CD14-positive monocyte (primary cell): ENCODE data around the gene TAS2R38. TPM values are rescaled to one million over a fixed set of nuclear protein-coding genes. Genes with fewer than 3 reads are reported as not detected.
"Not testable (repeated sequence)": the region's sequence is repeated elsewhere in the genome, so short reads cannot be mapped to it uniquely, and the experiment has no call there.

Source experiments
- DNase-seq, 3 donors: peaks; one replicate each; pipeline ENCODE4 v3.0.0-alpha.2; 2011 to 2022
- H2AFZ ChIP-seq: 2 replicates; pipeline ENCODE4 v1.6.0; 2012; ENCODE audit warnings: mild to moderate bottlenecking, low read depth, low read length, inconsistent platforms; ENCODE audit not compliant: insufficient read depth, poor library complexity, severe bottlenecking
- H3K27ac ChIP-seq, 2 donors: 1 replicate in 1 of 2; 2 replicates in 1 of 2; pipeline ENCODE4 v1.5.1; 2012 to 2013; ENCODE audit warnings: low read length in 2 of 2, control low read depth in 1 of 2, inconsistent platforms in 1 of 2, low read depth in 1 of 2, mild to moderate bottlenecking in 1 of 2
- H3K27me3 ChIP-seq, 2 donors: one replicate each; pipeline versions ENCODE4 v1.6.0 to v1.6.1; 2011 to 2013; ENCODE audit warnings: low read length in 2 of 2; ENCODE audit not compliant: control insufficient read depth in 2 of 2, insufficient read depth in 2 of 2
- H3K36me3 ChIP-seq, 2 donors: replicated peaks in 1 of 2; 1 replicate in 1 of 2; 2 replicates in 1 of 2; pipeline versions ENCODE4 v1.5.1 to v1.6.1; 2012 to 2013; ENCODE audit warnings: low read length in 2 of 2, control low read depth in 1 of 2, inconsistent platforms in 1 of 2, mild to moderate bottlenecking in 1 of 2; ENCODE audit not compliant: insufficient read depth in 2 of 2, control insufficient read depth in 1 of 2
- H3K4me1 ChIP-seq, 2 donors: 1 replicate in 1 of 2; 2 replicates in 1 of 2; pipeline versions ENCODE4 v1.5.1 to v1.6.1; 2012 to 2013; ENCODE audit warnings: low read length in 2 of 2, control low read depth in 1 of 2, inconsistent platforms in 1 of 2, mild to moderate bottlenecking in 1 of 2, moderate library complexity in 1 of 2; ENCODE audit not compliant: insufficient read depth in 2 of 2, control insufficient read depth in 1 of 2
- H3K4me2 ChIP-seq: replicated peaks from 2 replicates; pipeline ENCODE3; 2012; ENCODE audit warnings: low read length, moderate library complexity, mild to moderate bottlenecking; ENCODE audit not compliant: poor library complexity, severe bottlenecking; ENCODE audit errors: extremely low read depth
- H3K4me3 ChIP-seq, 3 experiments: fragments of 200-600 bp in 1 of 3; sonication (generic) in 1 of 3; replicated peaks in 1 of 3; 1 replicate in 2 of 3; 2 replicates in 1 of 3; pipeline ENCODE4 v1.5.1; 2011 to 2013; ENCODE audit warnings: low read length in 3 of 3, mild to moderate bottlenecking in 3 of 3, control low read depth in 2 of 3, low read depth in 2 of 3, inconsistent platforms in 1 of 3, moderate library complexity in 1 of 3
- H3K79me2 ChIP-seq: 2 replicates; pipeline ENCODE4 v1.6.0; 2012; ENCODE audit warnings: mild to moderate bottlenecking, control low read depth, inconsistent platforms, low read length, moderate library complexity; ENCODE audit not compliant: insufficient read depth
- H3K9ac ChIP-seq: 2 replicates; pipeline ENCODE4 v1.6.0; 2017; ENCODE audit warnings: low read length, mild to moderate bottlenecking; ENCODE audit not compliant: insufficient read depth, poor library complexity, severe bottlenecking
- H3K9me3 ChIP-seq, 2 donors: replicated peaks in 1 of 2; 1 replicate in 1 of 2; 2 replicates in 1 of 2; pipeline versions ENCODE4 v1.5.1 to v1.6.1; 2012 to 2013; ENCODE audit warnings: low read length in 2 of 2, control low read depth in 1 of 2; ENCODE audit not compliant: control insufficient read depth in 1 of 2, insufficient read depth in 1 of 2
- H4K20me1 ChIP-seq: 2 replicates; pipeline ENCODE4 v1.6.0; 2012; ENCODE audit warnings: mild to moderate bottlenecking, low read length, control low read depth, moderate library complexity; ENCODE audit not compliant: insufficient read depth
- H3K27ac Mint-ChIP-seq, 7 donors: one replicate each; pipeline ENCODE4 v1.8.0; 2020; ENCODE audit warnings: mild to moderate bottlenecking in 7 of 7, mixed read lengths in 7 of 7, moderate library complexity in 6 of 7, inconsistent platforms in 2 of 7
- H3K27me3 Mint-ChIP-seq, 3 donors: one replicate each; pipeline ENCODE4 v1.8.0; 2021 to 2022; ENCODE audit warnings: low read depth in 3 of 3, mild to moderate bottlenecking in 3 of 3, mixed read lengths in 3 of 3, moderate library complexity in 3 of 3, inconsistent platforms in 1 of 3
- H3K36me3 Mint-ChIP-seq, 2 donors: one replicate each; pipeline ENCODE4 v1.8.0; 2020; ENCODE audit warnings: mixed read lengths in 2 of 2, inconsistent platforms in 1 of 2, mild to moderate bottlenecking in 1 of 2
- H3K4me1 Mint-ChIP-seq: one replicate; pipeline ENCODE4 v1.8.0; 2020; ENCODE audit warnings: mild to moderate bottlenecking, mixed read lengths
- H3K4me3 Mint-ChIP-seq, 2 donors: one replicate each; pipeline ENCODE4 v1.8.0; 2020; ENCODE audit warnings: mild to moderate bottlenecking in 2 of 2, mixed read lengths in 2 of 2, moderate library complexity in 1 of 2
- H3K9me3 Mint-ChIP-seq, 7 donors: one replicate each; pipeline ENCODE4 v1.8.0; 2020 to 2022; ENCODE audit warnings: mixed read lengths in 7 of 7, mild to moderate bottlenecking in 6 of 7, moderate library complexity in 6 of 7, inconsistent platforms in 2 of 7
- WGBS: methylation state at CpG from one replicate; pipeline ENCODE4 v1.1.5; 2013; ENCODE audit warnings: missing lambda C conversion rate; ENCODE audit not compliant: insufficient coverage; 5-methylcytosine and 5-hydroxymethylcytosine counted together
- intact Hi-C, 2 donors: fragments of 100-400 bp; cut with micrococcal nuclease; formaldehyde crosslinking; loops; one replicate each; pipeline versions ENCODE4 v1.15.0 to v1.15.1; 2023
- polyA plus RNA-seq, 3 donors: library from polyadenylated mRNA; depleted of rRNA in 1 of 3; unstranded in 2 of 3; stranded (reverse) in 1 of 3; fragments of 300-500 nt in 2 of 3; fragments of >200 nt in 1 of 3; fragmentation: Illumina TruSeq in 2 of 3; gene quantifications; 1 replicate in 2 of 3; 2 replicates in 1 of 3; pipeline ENCODE4 v1.2.3, GENCODE V29; 2012 to 2021
- TF ChIP-seq, protein P1 (sequence below): fragments of 200-600 bp; IDR thresholded peaks from one replicate; pipeline ENCODE4 v1.8.0; 2022; ENCODE audit warnings: antibody characterized with exemption, mild to moderate bottlenecking

The TAS2R38 gene
- polyA plus RNA-seq, 3 donors, result not detected

DNA sequence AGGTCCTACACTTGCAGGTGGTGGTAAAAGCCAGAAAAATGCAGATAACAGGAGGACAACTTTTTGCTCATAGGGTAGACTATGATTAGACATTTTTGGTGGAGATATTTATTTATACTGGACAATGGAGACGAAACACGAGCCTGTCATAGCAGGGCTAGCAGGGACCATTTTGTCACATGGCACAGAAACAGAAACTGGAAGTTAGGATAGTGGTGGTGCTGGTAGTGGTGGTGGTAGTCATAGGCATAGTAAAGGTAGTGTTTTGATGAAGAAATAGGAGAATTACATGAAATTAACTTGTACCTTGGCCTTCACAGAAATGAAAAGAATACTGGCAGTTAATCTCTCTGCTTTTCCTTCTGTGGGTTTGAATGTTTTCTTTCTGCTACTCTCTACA, 13.3 kb upstream of the TAS2R38 start:
- no peak overlapping the region for H3K4me3 ChIP-seq
- intact Hi-C loops, result no loop called here
- peaks cover 0 to 2% (median 0%) of the 10 kb centered on the region in 3 donors for H3K27me3 Mint-ChIP-seq
- no peaks in the 10 kb centered on the region for H3K36me3 Mint-ChIP-seq
- H3K9me3 ChIP-seq, result no peaks in the 10 kb centered on the region
- no peaks in the 10 kb centered on the region for H4K20me1 ChIP-seq
- H2AFZ ChIP-seq, result no peak overlapping the region
- H3K79me2 ChIP-seq, result no peaks in the 10 kb centered on the region
- peaks cover 50% of the 10 kb centered on the region for H3K4me1 Mint-ChIP-seq
- TF ChIP-seq, protein P1, sequence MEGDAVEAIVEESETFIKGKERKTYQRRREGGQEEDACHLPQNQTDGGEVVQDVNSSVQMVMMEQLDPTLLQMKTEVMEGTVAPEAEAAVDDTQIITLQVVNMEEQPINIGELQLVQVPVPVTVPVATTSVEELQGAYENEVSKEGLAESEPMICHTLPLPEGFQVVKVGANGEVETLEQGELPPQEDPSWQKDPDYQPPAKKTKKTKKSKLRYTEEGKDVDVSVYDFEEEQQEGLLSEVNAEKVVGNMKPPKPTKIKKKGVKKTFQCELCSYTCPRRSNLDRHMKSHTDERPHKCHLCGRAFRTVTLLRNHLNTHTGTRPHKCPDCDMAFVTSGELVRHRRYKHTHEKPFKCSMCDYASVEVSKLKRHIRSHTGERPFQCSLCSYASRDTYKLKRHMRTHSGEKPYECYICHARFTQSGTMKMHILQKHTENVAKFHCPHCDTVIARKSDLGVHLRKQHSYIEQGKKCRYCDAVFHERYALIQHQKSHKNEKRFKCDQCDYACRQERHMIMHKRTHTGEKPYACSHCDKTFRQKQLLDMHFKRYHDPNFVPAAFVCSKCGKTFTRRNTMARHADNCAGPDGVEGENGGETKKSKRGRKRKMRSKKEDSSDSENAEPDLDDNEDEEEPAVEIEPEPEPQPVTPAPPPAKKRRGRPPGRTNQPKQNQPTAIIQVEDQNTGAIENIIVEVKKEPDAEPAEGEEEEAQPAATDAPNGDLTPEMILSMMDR, result no peak
- H3K9me3 Mint-ChIP-seq, result peaks cover 0 to 8% (median 0%) of the 10 kb centered on the region in 7 donors
- no peak overlapping the region for H3K9ac ChIP-seq
- H3K36me3 ChIP-seq, result no peaks in the 10 kb centered on the region
- H3K4me2 ChIP-seq, result no peak overlapping the region
- no peak overlapping the region for H3K27ac ChIP-seq
- H3K4me3 Mint-ChIP-seq, result no peak overlapping the region
- H3K27ac Mint-ChIP-seq, result peak overlapping the region in 2 of 7 donors; percentile 43 to 58
- H3K4me1 ChIP-seq, result peaks cover 47 to 53% of the 10 kb centered on the region in 2 donors
- no peaks in the 10 kb centered on the region for H3K27me3 ChIP-seq
- WGBS, result 85% methylated on average over 2 of the region's 2 CpGs
- DNase-seq, result no peak

DNA sequence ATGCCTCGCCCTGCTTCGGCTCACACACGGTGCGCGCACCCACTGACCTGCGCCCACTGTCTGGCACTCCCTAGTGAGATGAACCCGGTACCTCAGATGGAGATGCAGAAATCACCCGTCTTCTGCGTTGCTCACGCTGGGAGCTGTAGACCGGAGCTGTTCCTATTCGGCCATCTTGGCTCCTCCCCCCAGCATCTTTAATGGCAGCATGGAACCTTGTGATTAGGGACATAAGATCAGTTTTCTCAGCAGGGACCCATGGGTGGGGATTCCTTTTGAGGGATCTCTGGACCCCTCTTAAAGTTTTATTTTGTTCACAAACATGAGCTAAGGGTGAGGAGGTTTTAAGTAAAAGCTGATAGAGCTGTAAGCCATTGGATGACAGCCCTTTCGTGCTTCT, 12.4 kb upstream of the TAS2R38 start:
- H4K20me1 ChIP-seq, H3K27me3 Mint-ChIP-seq, H3K4me3 Mint-ChIP-seq, H3K9me3 Mint-ChIP-seq, intact Hi-C loops, H3K36me3 Mint-ChIP-seq, H3K9ac ChIP-seq, H3K9me3 ChIP-seq, H3K36me3 ChIP-seq, H3K79me2 ChIP-seq, H3K27ac ChIP-seq, H3K27me3 ChIP-seq, H2AFZ ChIP-seq, H3K4me2 ChIP-seq, H3K4me3 ChIP-seq, DNase-seq: not testable (repeated sequence)
- 100% methylated on average over 4 of the region's 13 CpGs for WGBS
- peaks cover 37 to 43% of the 10 kb centered on the region in 2 donors for H3K4me1 ChIP-seq
- peaks cover 40% of the 10 kb centered on the region for H3K4me1 Mint-ChIP-seq
- H3K27ac Mint-ChIP-seq, result peak overlapping the region in 1 of 7 donors; percentile 35
